ENCODE results near the gene GOLGA6L9.
"Not testable (repeated sequence)": the region's sequence is repeated elsewhere in the genome, so short reads cannot be mapped to it uniquely, and the experiment has no call there.

The GOLGA6L9 gene

DNA sequence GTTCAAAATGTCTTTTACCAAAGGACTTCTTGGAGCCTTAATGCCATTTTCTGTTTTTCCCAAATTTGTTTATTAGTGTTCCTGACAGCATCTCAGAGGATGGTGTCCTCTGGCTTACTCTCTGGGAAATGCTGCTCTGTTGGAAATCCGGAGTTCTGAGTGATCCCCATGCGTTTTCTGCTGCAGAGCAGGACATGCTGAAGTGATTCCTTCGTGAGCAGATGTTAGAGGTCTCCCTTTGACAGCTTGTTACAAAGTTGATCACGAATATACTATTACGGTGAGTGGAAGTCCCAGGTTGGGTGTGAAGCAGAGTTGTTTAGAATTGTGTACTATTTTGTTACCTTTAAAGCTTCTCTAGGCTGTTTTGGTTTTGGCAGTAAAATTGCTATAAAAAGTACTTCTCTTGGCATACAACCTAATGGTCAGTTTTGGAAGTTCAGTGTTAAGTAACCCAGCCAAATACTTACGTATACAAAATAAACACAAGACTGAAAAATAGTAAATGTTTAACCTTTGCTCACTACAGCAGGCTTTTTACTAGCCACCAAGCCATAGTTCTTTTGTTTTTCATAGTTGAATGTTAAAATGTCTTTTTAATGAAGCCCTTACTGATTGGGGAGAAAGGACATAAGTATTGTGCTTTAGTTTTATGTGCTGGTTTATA is 15.0 kb upstream of the GOLGA6L9 start:
- H3K9me3 Mint-ChIP-seq; H3K36me3 Mint-ChIP-seq; H3K27ac Mint-ChIP-seq; H3K4me1 Mint-ChIP-seq; H3K4me3 Mint-ChIP-seq; ATAC-seq; DNase-seq (ENCODE audit: low spot score in 2 of 2): not testable (repeated sequence)

DNA sequence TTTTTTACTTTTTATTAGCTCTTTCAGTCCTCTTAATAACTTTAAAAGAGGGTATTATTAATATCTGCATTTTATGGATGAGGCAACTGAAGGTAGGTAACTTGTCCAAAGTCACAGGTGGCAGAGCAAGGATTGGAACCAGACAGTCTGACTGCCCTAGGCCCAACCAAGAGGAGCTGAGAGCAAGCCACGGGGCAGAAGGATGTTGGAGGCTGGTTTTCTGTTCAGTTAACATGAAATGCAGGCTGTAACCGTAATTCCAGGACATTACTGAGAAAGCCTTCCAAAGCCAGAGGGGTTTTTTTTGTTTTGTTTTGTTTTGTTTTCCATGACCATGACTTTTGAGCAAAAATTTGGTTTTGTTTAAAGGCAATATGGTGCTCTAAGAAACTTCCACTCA is 9.1 kb upstream of the GOLGA6L9 start:
- not testable (repeated sequence) for H3K9me3 Mint-ChIP-seq; H3K4me1 Mint-ChIP-seq; H3K4me3 Mint-ChIP-seq; H3K27ac Mint-ChIP-seq; DNase-seq (ENCODE audit: low spot score in 2 of 2); H3K36me3 Mint-ChIP-seq
- peak; percentile 11 for ATAC-seq

DNA sequence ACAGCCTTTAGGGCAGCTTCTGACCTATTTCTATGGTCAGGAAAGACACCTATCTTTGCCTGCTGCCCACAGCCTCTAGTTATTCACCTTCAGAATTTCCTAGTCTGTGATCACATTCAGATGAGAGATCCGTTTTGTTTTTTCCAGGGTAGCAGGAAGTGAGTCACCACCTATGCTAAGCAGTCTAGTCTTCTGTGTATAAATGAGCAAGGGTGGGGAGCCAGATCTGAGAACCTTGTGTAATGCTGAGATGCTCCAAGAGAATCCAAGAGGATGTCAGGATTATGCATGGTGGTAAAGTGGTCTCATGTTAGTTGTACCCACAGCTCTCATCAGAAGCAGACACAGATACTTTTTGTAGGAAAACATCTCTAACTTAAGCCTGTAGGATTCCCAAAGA is 8.7 kb upstream of the GOLGA6L9 start:
- peak; percentile 67 for ATAC-seq
- H3K4me3 Mint-ChIP-seq; H3K36me3 Mint-ChIP-seq; H3K4me1 Mint-ChIP-seq; H3K27ac Mint-ChIP-seq; H3K9me3 Mint-ChIP-seq; DNase-seq (ENCODE audit: low spot score in 2 of 2): not testable (repeated sequence)

DNA sequence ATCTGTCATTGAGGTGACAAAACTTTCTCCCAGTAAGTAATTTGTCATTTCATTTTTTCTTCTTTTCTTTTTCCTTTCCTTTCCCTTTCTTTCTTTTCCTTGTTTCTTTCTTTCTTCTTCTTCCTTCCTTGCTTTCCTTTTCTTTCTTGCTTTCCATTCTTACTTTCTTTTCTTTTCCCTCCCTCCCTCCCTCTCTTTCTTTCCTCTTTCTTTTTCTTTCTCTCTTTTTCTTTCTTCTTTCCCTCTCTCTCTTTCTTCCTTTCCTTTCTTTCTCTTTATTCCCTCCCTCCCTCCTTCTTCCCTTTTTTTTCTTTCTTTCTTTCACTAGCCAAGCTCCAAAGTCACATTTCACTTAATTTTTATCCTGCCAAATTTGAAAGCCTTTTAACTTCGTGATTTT is 2.5 kb upstream of the GOLGA6L9 start:
- not testable (repeated sequence) for H3K4me3 Mint-ChIP-seq; H3K27ac Mint-ChIP-seq; H3K36me3 Mint-ChIP-seq; ATAC-seq; DNase-seq (ENCODE audit: low spot score in 2 of 2); H3K9me3 Mint-ChIP-seq; H3K4me1 Mint-ChIP-seq

DNA sequence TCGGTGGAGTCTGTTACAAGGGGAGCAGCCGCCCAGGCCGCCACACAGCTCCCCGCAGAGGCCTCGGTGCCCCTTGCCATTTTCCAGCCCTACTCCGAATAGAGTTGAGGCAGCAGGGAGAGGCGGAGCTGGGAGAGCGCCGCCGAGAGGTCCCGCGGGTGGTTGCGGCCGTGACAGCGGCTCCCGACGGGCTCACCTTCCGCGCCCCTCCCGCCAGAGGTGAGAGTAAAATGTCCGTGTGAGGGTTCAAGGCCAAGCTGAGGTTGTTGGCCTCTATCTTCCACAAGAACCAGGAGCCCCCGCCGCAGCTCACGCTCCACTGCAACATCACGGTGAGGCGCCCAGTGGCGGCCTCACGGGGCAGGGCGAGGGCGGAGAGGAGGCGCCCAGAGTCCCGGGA is 15.8 kb downstream of the GOLGA6L9 start:
- H3K27ac Mint-ChIP-seq, H3K9me3 Mint-ChIP-seq, H3K4me1 Mint-ChIP-seq, H3K36me3 Mint-ChIP-seq, ATAC-seq: not testable (repeated sequence)
- peak; percentile 26 to 62 for DNase-seq (ENCODE audit: low spot score in 2 of 2)
- peak overlapping the region; percentile 35 for H3K4me3 Mint-ChIP-seq

DNA sequence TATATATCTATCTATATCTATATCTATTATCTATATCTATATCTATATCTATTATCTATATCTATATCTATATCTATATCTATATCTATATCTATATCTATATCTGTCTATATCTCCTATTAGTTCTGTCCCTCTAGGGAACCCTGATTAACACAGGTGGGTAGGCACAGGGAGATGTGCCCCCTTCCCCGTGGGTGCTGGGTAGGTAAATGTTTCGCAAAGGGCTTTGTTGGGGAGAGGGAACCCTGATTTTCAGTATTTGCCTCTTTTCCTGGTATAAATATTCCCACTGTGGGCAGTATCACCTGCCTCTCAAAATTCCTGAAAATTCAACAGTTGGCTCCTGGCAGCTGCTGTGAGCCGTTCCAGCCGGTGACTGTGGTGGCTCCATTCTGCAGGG is 27.7 kb downstream of the GOLGA6L9 start:
- not testable (repeated sequence) for DNase-seq (ENCODE audit: low spot score in 2 of 2); H3K4me3 Mint-ChIP-seq; H3K9me3 Mint-ChIP-seq; H3K36me3 Mint-ChIP-seq; ATAC-seq; H3K27ac Mint-ChIP-seq; H3K4me1 Mint-ChIP-seq

DNA sequence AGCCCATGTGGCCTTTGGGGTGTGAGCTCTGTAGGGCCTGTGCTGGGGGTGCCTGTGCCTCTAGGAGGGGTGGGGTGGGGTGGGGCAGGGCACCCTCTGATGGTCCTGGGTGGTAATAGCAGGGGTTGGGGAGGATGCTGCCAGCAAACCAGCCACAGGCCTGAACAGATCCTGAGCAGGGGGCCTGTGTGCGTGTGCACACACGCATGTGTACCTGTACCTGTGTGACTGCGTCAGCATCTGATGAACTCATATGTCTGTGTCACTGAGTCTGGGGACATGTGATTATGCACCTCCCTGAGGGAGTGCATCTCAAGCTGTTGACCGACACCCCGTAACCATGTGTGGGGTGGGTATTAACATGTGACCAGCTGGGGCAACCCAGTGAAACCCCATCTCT is 36.0 kb downstream of the GOLGA6L9 start:
- H3K4me3 Mint-ChIP-seq; ATAC-seq; H3K4me1 Mint-ChIP-seq; H3K36me3 Mint-ChIP-seq; DNase-seq (ENCODE audit: low spot score in 2 of 2); H3K9me3 Mint-ChIP-seq; H3K27ac Mint-ChIP-seq: not testable (repeated sequence)

DNA sequence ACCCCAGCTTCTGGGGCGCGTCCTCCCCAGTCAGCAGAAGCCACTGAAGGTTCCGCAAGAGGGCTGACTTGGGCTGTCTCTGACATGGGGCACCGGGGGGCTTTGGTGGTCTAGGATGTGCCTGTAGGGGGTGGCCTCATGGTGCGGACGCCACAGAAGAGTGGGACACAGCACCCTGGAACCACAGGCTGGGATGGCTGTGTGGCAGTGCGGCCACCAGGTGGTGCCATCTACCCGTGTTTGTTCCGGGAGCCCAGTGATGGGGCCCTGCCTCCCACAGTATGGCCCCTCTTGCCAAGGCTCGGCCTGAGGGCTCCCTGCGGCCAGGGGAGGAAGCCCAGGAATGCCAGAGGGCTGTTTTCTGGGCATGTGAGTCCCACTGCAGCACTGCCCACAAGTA is 38.6 kb downstream of the GOLGA6L9 start:
- H3K27ac Mint-ChIP-seq, H3K4me1 Mint-ChIP-seq, H3K4me3 Mint-ChIP-seq, H3K36me3 Mint-ChIP-seq, H3K9me3 Mint-ChIP-seq: not testable (repeated sequence)
- peak; percentile 92 for ATAC-seq
- peak in 1 of 2 donors; percentile 68 for DNase-seq (ENCODE audit: low spot score in 2 of 2)

DNA sequence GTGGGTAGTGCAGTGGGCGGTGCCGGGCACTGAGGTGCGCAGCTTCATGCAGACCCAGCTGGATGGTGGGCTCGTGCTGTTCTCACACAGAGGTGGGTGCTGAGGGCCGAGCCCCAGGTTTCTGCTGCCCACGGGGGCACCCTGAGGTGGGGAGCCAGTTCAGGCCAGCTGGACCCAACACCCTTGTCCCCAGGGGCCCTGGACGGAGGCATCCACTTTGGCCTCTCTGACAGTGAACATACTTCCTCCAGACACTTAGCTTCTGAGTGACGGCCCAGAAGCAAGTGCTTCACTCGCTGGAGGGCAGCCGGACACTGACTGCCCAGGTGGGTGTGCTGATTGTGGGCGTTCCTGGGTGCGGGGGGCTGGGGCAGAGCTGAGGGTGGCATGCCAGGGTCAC is 39.8 kb downstream of the GOLGA6L9 start:
- H3K4me3 Mint-ChIP-seq; H3K4me1 Mint-ChIP-seq; H3K27ac Mint-ChIP-seq; DNase-seq (ENCODE audit: low spot score in 2 of 2); H3K36me3 Mint-ChIP-seq; H3K9me3 Mint-ChIP-seq; ATAC-seq: not testable (repeated sequence)

DNA sequence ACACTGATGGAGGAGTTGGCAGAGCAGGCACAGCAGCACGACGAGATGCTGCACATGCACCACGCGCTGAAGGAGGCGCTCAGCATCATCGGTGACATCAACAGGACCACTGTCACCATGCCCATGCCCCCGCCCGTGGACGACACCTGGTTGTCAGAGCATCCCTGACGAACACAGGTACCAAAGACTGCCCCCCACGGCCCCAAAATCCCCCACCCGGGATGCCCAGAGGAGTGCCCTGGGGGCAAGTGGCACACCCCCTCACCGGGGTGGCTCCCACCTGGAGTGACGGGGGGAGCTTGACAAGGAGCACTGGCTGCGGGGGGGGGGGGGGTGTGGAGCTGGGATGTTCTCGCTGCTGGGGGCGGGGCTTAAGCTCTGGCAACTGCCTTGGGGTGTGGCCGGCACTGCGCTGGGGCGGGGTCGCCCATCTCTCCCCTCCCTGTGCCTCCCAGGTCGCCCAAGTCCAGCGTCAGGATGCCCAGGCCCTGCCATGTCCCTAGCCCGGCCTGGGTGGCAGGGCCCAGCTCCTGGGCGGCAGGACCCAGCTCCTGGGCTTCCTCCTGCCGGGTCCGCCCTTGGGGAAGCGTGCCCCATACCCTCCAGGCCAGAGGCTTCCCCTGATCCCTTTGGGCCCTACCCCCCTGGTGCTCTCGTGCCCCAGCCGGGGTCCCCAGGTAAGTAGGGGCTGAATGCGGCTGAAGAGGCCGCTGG is 42.8 kb downstream of the GOLGA6L9 start:
- not testable (repeated sequence) for H3K36me3 Mint-ChIP-seq; ATAC-seq; DNase-seq (ENCODE audit: low spot score in 2 of 2); H3K9me3 Mint-ChIP-seq; H3K4me1 Mint-ChIP-seq; H3K27ac Mint-ChIP-seq; H3K4me3 Mint-ChIP-seq

DNA sequence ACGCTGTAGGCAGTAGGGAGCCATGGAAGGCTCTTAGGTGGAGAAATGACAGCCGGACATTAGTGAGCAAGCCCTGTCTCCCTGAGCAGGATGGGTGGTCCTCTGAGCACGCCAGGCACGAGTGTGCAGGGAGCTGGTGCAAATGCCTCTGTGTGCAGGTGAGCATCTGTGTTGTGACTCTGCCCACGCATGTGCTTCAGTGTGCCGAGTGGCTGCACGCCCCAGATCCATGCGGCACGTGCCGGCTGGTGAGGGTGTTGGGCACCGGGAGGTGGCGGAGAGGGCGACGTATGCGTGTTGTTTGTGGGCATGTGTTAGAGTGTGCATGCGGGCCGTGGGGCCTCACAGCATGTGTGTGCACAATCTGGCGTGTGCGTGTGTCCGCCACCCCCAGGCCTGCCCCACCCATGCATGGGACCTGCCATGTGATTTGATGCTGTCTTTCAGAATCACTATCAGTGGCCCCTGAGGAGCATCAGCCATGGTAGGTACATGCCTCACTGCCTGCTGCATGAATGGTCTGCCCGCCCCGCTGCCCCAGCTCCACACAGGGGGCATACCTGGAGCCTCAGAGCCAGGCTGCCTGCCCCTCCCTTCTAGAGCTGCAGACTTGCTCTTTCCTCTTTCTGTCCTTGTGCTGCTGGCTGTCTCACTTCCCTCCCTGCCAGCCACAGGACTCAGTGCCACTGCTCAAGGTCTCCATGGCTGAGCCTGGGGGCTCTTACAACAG is 45.1 kb downstream of the GOLGA6L9 start:
- not testable (repeated sequence) for H3K9me3 Mint-ChIP-seq; H3K27ac Mint-ChIP-seq; DNase-seq (ENCODE audit: low spot score in 2 of 2); H3K36me3 Mint-ChIP-seq; ATAC-seq; H3K4me1 Mint-ChIP-seq; H3K4me3 Mint-ChIP-seq

DNA sequence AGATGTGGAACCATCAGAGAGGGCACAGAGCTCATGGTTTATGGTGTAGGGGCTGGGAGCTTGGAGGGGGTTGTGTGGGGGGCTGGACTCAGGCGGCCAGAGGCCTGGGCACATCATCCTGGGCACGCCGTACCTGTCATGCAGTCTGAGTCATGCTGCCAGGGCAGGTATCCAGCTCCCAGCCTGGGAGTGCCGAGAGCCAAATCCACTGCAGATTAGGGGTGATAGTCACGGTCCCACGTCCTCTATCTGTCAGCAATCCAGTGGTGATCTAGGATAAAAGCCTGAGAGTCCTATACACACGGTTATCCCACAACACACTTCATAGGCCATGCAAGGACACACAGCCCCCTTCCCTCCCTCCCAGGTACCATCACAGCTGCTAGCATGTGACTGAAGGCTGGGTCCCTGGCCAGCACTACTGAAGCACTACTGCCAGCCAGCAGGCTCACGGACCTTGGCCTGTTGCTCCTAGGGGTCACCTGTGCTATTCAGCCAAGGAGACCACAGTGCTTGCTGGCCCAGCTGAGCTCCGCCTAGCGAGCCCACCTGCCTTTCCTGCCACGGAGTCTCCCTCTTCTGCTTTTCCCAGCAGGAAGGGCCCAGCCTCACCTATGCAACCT is 45.8 kb downstream of the GOLGA6L9 start:
- ATAC-seq; DNase-seq (ENCODE audit: low spot score in 2 of 2); H3K9me3 Mint-ChIP-seq; H3K36me3 Mint-ChIP-seq; H3K4me1 Mint-ChIP-seq; H3K27ac Mint-ChIP-seq; H3K4me3 Mint-ChIP-seq: not testable (repeated sequence)

DNA sequence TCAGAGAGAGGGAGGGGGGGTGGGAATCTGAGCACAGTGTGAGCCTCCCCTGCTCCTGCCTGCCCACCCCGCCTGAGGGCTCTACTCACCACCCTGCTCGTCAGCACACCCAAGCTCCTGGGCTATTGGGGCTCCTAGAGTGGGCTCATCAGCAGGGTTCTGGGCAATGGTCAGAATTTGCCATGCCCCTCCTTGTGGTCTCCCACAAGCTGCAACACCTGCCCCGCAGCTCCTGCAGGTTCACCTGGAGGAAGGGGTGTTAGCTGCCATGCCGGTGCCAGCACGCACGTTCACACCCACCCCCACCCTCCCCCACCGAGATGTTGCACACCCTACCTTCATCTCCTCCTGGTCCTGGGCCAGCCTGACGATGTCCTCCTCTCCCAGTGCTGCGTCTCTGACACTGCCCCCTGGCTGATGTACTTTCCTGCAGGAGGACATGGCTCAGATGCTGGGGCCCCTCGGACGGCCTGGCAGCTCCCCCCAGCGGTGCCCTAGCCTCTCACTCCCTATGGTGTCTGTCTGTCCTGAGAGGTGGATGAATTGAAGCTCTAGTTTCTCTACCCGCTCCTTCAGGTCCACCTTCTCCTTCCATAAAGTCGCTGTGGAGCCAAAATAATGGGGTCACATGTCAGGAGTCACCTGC is 47.2 kb downstream of the GOLGA6L9 start:
- H3K4me3 Mint-ChIP-seq; H3K27ac Mint-ChIP-seq; H3K4me1 Mint-ChIP-seq; DNase-seq (ENCODE audit: low spot score in 2 of 2); H3K36me3 Mint-ChIP-seq; H3K9me3 Mint-ChIP-seq; ATAC-seq: not testable (repeated sequence)

DNA sequence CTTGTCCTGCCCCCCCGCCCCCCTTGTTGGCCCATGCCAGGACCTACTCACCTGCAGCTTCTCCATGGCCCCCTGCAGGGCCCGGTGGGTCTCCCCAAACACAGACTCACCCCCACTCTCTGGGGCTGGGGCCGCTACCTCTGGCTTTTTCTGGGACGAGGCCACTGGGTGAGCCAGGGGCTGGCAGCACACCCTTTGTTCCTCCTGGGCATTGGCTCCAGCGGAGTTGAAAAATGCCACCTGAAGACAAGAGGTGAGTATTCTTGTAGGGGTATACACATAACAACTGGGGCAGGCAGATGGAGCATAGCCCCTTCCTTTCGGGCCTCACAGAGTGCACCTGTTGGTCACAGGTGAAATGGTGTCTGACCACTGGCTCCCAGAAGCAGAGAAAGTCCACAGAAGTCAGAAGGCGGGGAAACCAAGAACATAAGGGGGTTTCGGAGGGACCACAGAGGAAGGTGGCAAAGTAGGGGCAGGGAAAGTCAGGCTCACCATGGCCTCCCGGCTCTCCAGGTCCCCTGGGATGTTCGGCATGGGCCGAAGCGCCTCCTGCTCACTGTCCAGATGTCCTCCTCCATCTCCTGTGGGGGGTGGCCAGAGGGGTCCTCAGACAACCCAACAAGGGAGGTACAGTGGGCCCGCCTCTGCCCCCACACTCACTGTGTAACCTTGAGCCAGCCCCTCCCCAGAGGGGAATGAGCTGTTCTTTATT is 47.9 kb downstream of the GOLGA6L9 start:
- H3K9me3 Mint-ChIP-seq; DNase-seq (ENCODE audit: low spot score in 2 of 2); ATAC-seq; H3K36me3 Mint-ChIP-seq; H3K4me3 Mint-ChIP-seq; H3K4me1 Mint-ChIP-seq; H3K27ac Mint-ChIP-seq: not testable (repeated sequence)
